SKM-1 (cell line): ENCODE data around the gene COPZ1.

ENCODE experiments used
- DNase-seq: peaks from one replicate; lab custom pipeline; 2025; ENCODE audit not compliant: unreplicated experiment; lab: John Stamatoyannopoulos, UW

COPZ1 gene

GRCh38 chr12:54357506-54358190 lies 32.7 kb downstream of the COPZ1 start:
- no peak for DNase-seq

DNA sequence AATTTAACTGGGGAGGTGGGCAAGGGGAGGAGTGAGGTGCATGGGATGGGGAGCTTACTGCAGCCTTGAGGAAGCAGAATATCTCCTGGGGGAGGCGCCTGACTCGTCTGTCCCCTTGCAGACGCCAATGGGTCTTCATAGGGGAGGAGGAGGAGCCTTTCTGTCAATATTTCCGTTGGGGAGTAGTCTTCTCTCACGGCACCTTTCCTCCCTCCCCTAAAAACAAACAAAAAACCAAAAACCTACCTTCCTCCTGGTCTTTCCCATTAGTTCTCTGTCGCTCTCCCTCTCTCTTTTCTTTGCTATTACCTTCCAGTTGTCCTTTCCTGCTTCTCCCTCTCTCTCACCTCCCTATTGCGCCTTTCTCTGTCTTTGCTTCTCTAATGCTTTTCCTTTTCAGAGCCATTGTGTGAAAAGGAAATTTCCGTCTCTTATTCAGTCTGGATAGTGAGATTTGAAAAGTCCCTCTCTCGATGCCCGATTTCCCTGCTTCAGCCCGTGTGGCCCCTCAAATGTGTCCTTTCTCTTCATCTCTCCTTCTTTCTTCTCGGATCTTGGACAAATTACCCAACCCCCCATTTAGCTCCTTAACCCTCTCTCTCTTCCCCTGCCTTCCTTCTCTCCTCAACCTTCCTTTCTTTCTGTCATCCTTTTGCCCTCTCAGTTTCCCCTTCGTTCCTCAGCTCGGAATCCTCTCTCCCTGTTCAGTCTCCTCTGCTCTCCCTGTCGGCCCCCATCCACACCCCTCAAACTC lies 33.4 kb downstream of the COPZ1 start:
- DNase-seq = no peak

DNA sequence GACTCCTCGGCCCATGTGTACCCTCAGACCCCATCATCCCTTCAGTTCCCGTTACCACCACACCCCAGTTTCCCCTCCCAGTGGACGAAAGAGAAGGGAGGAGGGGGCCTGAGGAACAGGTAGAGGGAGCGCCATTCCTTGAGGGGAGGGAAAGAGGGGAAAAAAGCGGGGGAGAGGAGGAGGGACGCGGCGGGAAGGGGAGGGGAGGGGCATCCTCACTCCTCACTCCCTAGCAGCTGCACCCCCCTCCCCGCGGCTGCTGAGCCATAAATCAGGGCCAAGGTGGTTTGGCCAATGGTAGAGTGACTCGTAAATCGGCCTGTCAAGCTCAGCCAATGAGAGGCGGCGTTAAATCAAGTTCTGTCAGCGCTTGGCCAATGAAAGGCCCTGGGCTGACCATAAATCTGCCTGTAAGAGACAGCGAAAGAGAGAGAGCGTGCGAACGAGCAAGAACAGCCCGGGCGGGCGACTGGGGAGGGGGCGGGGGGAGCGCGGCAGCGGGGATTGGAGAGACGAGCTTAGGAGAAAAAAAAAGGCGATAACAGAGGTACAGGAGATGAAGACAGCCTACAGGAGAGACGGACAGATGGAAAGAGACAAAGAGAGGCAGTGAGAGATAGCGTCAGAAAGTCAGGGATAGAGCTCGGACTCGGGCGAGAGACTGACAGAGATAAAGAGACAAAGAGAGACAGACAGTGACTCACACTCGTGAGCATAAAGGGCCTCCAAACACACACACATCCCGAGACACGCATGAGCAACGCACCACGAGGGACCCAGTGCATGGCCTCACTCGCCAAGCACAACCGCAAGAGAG lies 34.2 kb downstream of the COPZ1 start:
- peak; percentile 59 for DNase-seq

- no peak for DNase-seq
Measured at GRCh38 chr12:54359762-54360351, 34.9 kb downstream of the COPZ1 start.

DNA sequence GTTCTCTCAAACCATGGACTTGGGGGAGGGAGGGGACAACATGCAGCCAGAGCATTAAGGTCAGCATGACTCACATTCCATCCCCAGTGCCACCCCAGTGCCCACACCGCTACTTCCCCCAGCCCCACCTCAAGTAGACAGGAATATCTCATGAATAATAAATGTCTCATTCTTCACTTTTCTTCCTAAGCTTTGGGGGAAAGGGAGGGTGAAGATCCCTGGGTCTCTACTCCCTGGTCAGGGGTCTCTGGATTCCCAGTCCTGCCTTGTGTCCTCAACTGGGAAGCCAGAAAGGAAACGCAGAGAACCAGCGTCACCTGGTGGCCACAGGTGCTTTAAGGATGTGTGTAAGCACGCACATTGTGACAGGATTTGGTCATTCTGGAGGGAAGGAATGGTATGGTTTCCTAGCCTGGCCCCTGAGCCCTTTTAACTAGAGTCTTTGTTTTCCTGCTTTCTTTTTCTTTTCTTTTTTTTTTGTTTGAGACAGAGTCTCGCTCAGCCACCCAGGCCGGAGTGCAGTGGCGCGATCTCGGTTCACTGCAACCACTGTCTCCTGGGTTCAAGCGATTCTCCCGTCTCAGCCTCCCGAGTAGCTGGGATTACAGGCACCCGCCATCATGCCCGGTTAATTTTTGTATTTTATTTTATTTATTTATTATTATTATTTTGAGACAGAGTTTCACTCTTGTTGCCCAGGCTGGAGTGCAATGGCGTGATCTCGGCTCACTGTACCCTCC lies 36.0 kb downstream of the COPZ1 start:
- no peak for DNase-seq

DNA sequence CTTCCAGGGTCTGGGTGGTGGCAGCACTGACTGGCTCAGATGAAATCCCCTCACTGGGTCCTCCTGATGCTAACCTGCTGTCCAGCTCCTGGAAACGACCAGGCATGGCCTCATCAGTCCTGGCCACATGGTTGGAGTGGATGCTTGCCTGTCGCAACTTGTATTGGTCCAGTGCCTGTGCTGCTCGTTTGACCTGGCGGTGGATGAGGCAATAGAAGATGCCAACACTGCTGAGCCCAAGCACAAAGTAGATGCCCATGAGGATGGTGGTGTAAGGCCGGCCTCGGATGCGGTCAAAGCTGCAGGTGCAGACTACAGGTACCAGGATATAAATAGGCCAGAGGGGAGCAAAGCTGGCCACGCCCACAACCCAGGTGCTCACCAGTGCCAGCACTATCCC lies 38.1 kb downstream of the COPZ1 start:
- no peak for DNase-seq

GRCh38 chr12:54363618-54364017 lies 38.7 kb downstream of the COPZ1 start:
- DNase-seq = no peak

- peak; percentile 62 for DNase-seq
Measured at GRCh38 chr12:54364413-54364812, 39.5 kb downstream of the COPZ1 start, which contains the start of gene GPR84. GPR84 (minus strand) TSS chr12:54364486; CDS start chr12:54363851, 635 bp downstream.

DNA sequence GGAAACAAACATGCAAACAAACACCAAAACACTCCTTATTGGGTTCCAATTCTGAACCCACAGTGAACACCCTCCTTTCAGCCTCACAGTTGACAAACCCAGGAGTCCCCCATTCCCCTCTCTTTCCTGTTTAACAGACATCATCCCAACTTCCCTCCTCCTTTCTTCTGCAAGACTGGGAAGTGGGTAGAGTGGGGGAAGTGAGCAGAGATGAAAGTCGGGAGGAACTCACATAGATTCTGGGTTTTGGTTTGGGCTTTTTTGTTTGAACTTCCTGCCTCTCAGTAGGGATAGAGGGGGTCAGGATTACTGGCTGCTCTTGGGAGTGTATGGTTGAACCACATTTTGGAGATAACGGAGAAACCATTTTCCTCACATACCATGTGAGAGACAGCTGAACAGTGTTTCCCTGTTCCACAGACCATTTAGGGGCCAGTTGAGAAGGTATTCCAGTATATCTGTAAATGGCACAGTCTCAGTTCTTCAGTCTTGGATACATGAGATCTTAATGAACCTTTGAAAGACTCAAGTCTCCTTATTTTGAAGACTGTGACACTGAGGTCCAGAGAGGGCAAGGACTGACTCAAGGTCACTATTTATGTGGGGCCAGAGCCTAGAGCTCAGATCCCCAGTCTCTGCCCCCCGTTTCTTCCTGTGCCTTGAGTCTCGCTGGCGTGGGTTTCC lies 43.2 kb downstream of the COPZ1 start:
- no peak for DNase-seq

DNA sequence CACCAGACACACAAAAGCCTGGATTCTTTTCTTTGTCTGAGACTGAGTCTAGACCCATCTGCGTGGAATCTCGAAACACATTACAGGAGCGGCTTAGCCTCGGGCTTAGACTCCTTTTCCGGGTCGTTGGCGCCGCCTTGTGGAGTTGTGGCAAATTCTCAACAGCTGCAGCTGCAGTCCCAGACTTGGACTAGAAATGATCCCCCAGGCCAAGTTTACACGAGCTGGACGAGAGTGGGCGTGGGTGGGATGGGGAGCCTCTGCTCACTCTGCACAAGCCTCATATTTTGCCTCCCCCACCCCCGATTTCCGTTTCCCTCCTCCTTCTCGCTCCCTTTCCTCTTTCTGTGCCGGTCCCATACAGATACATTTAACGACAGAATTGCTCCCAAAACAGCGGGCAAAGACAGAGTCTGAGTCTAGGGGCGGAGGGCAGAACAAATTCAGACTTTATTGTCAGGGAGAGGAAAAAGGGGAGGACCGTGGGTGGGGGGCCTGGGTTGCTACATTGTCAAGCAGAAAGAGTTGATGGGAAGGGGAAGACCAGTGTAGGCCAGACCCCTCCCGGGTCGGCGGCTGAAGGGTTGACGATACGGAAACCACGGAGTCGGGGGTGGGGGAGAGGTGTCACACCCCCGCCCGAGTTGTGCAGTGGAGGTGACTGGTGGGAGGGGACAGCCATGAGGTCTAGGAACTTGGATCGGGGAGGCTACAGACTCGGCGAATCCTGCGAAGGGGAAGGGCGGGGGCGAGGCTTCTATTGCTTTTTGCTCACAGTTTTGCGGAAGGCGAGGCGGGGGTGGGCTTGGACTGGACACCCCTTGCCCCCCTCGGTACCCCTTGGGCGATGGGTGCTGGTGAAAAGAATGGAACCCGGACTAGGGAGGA lies 44.0 kb downstream of the COPZ1 start:
- DNase-seq = peak; percentile 27

GRCh38 chr12:54369597-54370131 lies 44.7 kb downstream of the COPZ1 start:
- no peak for DNase-seq

DNA sequence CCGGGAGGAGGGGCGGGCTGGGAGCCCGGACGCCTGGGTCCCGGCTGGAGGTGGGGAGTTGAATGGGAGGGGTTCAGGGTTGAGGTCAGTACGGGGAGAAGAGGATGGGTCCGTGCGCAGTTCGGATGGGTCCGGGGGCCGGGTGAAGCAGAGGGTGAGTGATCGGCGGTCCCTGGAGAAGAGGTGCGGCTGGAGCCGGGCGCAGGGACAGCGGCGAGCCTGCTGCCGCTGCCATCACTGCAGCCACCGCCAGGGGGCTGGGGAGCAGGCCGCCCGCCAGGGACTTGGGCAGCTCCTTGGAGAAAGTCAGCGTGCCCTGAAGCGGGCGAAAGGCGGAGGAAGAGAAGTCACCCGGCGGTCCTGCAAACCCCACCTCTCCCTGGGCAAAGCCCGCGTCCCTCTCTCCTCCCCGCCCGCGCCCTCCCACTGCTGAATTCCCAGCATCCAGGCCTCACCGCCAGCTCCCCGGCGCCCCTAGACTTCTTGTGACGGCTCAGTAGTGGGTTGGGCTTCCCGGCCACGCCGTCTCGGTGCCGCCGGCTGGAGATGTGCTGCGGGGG lies 45.3 kb downstream of the COPZ1 start:
- DNase-seq = no peak

- no peak for DNase-seq
Measured at GRCh38 chr12:54371328-54372112, 46.6 kb downstream of the COPZ1 start.

DNA sequence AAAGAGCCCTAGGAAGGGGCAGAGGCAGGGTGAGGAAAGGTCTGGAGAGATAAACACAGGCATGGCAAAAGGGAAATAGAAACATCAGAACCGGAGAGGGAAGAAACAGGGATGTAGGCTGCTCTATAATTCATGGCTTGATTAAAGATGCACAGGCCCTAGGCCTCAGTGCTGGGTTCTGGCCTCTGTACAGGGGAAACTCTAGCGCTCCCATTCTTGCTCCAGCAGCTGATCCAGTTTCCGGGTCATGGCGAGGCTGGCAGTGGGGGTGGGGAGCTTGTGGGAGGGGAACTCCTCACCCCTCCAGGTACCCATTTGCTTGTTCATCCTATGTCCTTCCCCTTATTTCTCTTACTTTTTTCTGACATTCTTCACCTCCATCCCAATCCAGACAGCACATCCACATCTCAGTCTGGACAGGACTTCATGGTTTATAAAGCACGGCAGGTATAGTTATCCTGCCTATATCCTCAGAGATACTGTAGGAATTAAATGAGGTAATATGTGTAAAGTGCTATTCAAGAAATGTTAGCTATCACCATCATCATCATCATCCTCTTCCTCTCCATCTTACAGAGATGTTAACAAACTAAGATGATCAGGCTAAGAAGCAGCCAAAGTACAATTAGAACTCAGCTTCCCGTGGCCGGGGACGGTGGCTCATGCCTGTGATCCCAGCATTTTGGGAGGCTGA lies 47.3 kb downstream of the COPZ1 start:
- no peak for DNase-seq

GRCh38 chr12:54373649-54374561 lies 49.0 kb downstream of the COPZ1 start:
- no peak for DNase-seq
